SK-N-SH (cell line): ENCODE data around the gene BAIAP2L2. TPM values are rescaled to one million over a fixed set of nuclear protein-coding genes. Genes with fewer than 3 reads are reported as not detected.

Experiments
- CTCF ChIA-PET: fragments of 300-600, 350-600 bp; formaldehyde crosslinking; extraction: SDS; loops from one replicate; lab custom pipeline; 2021; lab: Yijun Ruan, JAX
- POLR2A ChIA-PET: fragments of 350-600 bp; sonication (Branson Sonifier 250); formaldehyde crosslinking; extraction: SDS; loops from one replicate; lab custom pipeline; 2020; ENCODE audit warnings: antibody characterized with exemption, inconsistent platforms; lab: Yijun Ruan, JAX
- DNase-seq: peaks from one replicate; pipeline ENCODE4 v3.0.0; 2012
- H2AFZ ChIP-seq: fragments of 200-600 bp; sonication (generic); 2 replicates; pipeline ENCODE4 v1.8.1; 2016; ENCODE audit warnings: antibody characterized with exemption, mild to moderate bottlenecking, low read depth
- H3F3A ChIP-seq: fragments of 200-600 bp; sonication (generic); replicated peaks from 2 replicates; pipeline ENCODE3; 2016; ENCODE audit warnings: antibody characterized with exemption, mild to moderate bottlenecking; ENCODE audit not compliant: insufficient read depth
- H3K27ac ChIP-seq, 2 experiments: fragments of 200-500 bp in 1 of 2; fragments of 200-600 bp in 1 of 2; sonication (Bioruptor generic) in 1 of 2; sonication (generic), shearing (Covaris generic) in 1 of 2; 2 replicates each; pipeline versions ENCODE4 v1.5.1 to v1.6.1; 2014 to 2016; ENCODE audit warnings: low read depth in 2 of 2, inconsistent platforms in 1 of 2, low read length in 1 of 2, mild to moderate bottlenecking in 1 of 2, mixed read lengths in 1 of 2
- H3K27me3 ChIP-seq: fragments of 200-600 bp; sonication (generic), shearing (Covaris generic); 2 replicates; pipeline ENCODE4 v1.6.1; 2016; ENCODE audit warnings: mixed run types; ENCODE audit not compliant: insufficient read depth
- H3K36me3 ChIP-seq, 2 experiments: fragments of 200-500 bp in 1 of 2; fragments of 200-600 bp in 1 of 2; sonication (Bioruptor generic) in 1 of 2; sonication (generic) in 1 of 2; replicated peaks in 1 of 2; 2 replicates each; pipeline versions ENCODE3 to v1.5.1; 2014 to 2016; ENCODE audit warnings: low read length in 1 of 2, mild to moderate bottlenecking in 1 of 2; ENCODE audit not compliant: insufficient read depth in 2 of 2, control insufficient read depth in 1 of 2
- H3K4me1 ChIP-seq, 2 experiments: fragments of 200-500 bp in 1 of 2; fragments of 200-600 bp in 1 of 2; sonication (Bioruptor generic) in 1 of 2; sonication (generic), shearing (Covaris generic) in 1 of 2; 2 replicates each; pipeline versions ENCODE4 v1.5.1 to v1.6.1; 2014 to 2016; ENCODE audit warnings: low read depth in 1 of 2, low read length in 1 of 2, mixed run types in 1 of 2; ENCODE audit not compliant: insufficient read depth in 2 of 2, control insufficient read depth in 1 of 2
- H3K4me2 ChIP-seq: fragments of 200-600 bp; sonication (generic), shearing (Covaris generic); 2 replicates; pipeline ENCODE4 v1.6.1; 2017; ENCODE audit warnings: mixed run types
- H3K4me3 ChIP-seq, 2 experiments: fragments of 200-500 bp in 1 of 2; fragments of 200-600 bp in 1 of 2; sonication (Bioruptor generic) in 1 of 2; sonication (generic), shearing (Covaris generic) in 1 of 2; 2 replicates each; pipeline versions ENCODE4 v1.5.1 to v1.8.1; 2014 to 2016; ENCODE audit warnings: low read depth in 2 of 2, inconsistent platforms in 1 of 2, low read length in 1 of 2, mild to moderate bottlenecking in 1 of 2, mixed read lengths in 1 of 2, moderate library complexity in 1 of 2
- H3K79me2 ChIP-seq: fragments of 200-600 bp; sonication (generic); 2 replicates; pipeline ENCODE4 v1.8.1; 2017; ENCODE audit warnings: mild to moderate bottlenecking; ENCODE audit not compliant: insufficient read depth
- H3K9ac ChIP-seq: fragments of 200-600 bp; sonication (generic); 2 replicates; pipeline ENCODE4 v1.6.1; 2017; ENCODE audit warnings: mixed run types
- H3K9me2 ChIP-seq: fragments of 200-600 bp; sonication (generic); 2 replicates; pipeline ENCODE4 v1.6.1; 2017; ENCODE audit warnings: mixed run types
- H3K9me3 ChIP-seq: fragments of 200-600 bp; sonication (generic); 2 replicates; pipeline ENCODE4 v1.6.1; 2017; ENCODE audit warnings: mixed run types, mild to moderate bottlenecking, moderate library complexity
- H4K20me1 ChIP-seq: fragments of 200-600 bp; sonication (generic); 2 replicates; pipeline ENCODE4 v1.6.1; 2017; ENCODE audit warnings: mild to moderate bottlenecking, mixed run types; ENCODE audit not compliant: insufficient read depth
- CTCF ChIP-seq: fragments of 200-600 bp; sonication (generic); IDR thresholded peaks from 2 replicates; pipeline ENCODE4 v1.6.1; 2017; ENCODE audit warnings: antibody characterized with exemption, mild to moderate bottlenecking, moderate library complexity
- ELF1 ChIP-seq: IDR thresholded peaks from 2 replicates; pipeline ENCODE4 v1.4.0; 2012
- FOXJ3 ChIP-seq: sonication (generic); formaldehyde crosslinking; IDR thresholded peaks from 2 replicates; pipeline ENCODE4 v1.5.1; 2020; ENCODE audit warnings: mild to moderate bottlenecking, missing genetic modification reagents
- FOXM1 ChIP-seq: IDR thresholded peaks from 2 replicates; pipeline ENCODE4 v1.4.0; 2012; ENCODE audit warnings: low read depth, mild to moderate bottlenecking
- GABPA ChIP-seq: IDR thresholded peaks from 2 replicates; pipeline ENCODE4 v1.4.0; 2012; ENCODE audit warnings: low read depth, mild to moderate bottlenecking
- GATA2 ChIP-seq: sonication (generic); formaldehyde crosslinking; IDR thresholded peaks from 2 replicates; pipeline ENCODE4 v1.5.0; 2020; ENCODE audit warnings: mild to moderate bottlenecking, missing genetic modification reagents
- MAX ChIP-seq: IDR thresholded peaks from 2 replicates; pipeline ENCODE4 v1.4.0; 2012; ENCODE audit warnings: low read depth
- MEF2A ChIP-seq: IDR thresholded peaks from 2 replicates; pipeline ENCODE4 v1.4.0; 2012; ENCODE audit warnings: low read depth, borderline replicate concordance
- MXI1 ChIP-seq: IDR thresholded peaks from 2 replicates; pipeline ENCODE4 v1.6.1; 2012; ENCODE audit warnings: mild to moderate bottlenecking, low read depth, low read length, improper control_type of control experiment
- NFIC ChIP-seq: IDR thresholded peaks from 2 replicates; pipeline ENCODE4 v1.4.0; 2012; ENCODE audit warnings: borderline replicate concordance
- PBX3 ChIP-seq: IDR thresholded peaks from 2 replicates; pipeline ENCODE4; 2012
- RCOR1 ChIP-seq: fragments of 150-350 bp; IDR thresholded peaks from 2 replicates; pipeline ENCODE4 v1.6.1; 2017; ENCODE audit warnings: antibody characterized with exemption, low read length
- RXRA ChIP-seq: IDR thresholded peaks from 2 replicates; pipeline ENCODE4 v1.4.0; 2012; ENCODE audit warnings: low read depth, mild to moderate bottlenecking, borderline replicate concordance
- SMC3 ChIP-seq: IDR thresholded peaks from 2 replicates; pipeline ENCODE4 v1.6.1; 2012; ENCODE audit warnings: low read depth, low read length, improper control_type of control experiment
- TEAD4 ChIP-seq: IDR thresholded peaks from 2 replicates; pipeline ENCODE4 v1.4.0; 2012; ENCODE audit warnings: mild to moderate bottlenecking, borderline replicate concordance; ENCODE audit not compliant: insufficient read depth
- USF1 ChIP-seq: IDR thresholded peaks from 2 replicates; pipeline ENCODE4 v1.4.0; 2012; ENCODE audit warnings: low read depth, borderline replicate concordance
- USF2 ChIP-seq: fragments of 150-350 bp; IDR thresholded peaks from 2 replicates; pipeline ENCODE4 v1.6.1; 2017; ENCODE audit warnings: antibody characterized with exemption, low read length, low read depth, borderline replicate concordance
- YY1 ChIP-seq: IDR thresholded peaks from 2 replicates; pipeline ENCODE4 v1.4.0; 2012; ENCODE audit warnings: low read depth, mild to moderate bottlenecking
- ZBTB33 ChIP-seq: IDR thresholded peaks from 2 replicates; pipeline ENCODE4 v1.4.0; 2012; ENCODE audit warnings: low read depth, borderline replicate concordance
- WGBS: methylation state at CpG from one replicate; pipeline ENCODE4 v1.1.6; 2017; ENCODE audit warnings: low lambda C conversion rate; 5-methylcytosine and 5-hydroxymethylcytosine counted together
- polyA plus RNA-seq, 3 experiments: library from polyadenylated mRNA; depleted of rRNA; stranded (reverse); fragments of >200 nt; gene quantifications; 2 replicates each; pipeline ENCODE4 v1.2.3, GENCODE V29; 2012

The BAIAP2L2 gene
- polyA plus RNA-seq, 1 of the 3 experiments (the other 2 are of a cell fraction) = 0.16 TPM

- no peak overlapping the region for H3K4me3 ChIP-seq
- ChIA-PET CTCF (interaction anchor here (1.1 kb wide), 1 partner anchor 24 kb away, joined by 3 read pairs; no protein-coding TSS in a partner anchor), POLR2A (no interaction called here)
- no peak overlapping the region for H2AFZ ChIP-seq
- H3F3A ChIP-seq = no peaks in the 10 kb centered on the region
- TF ChIP-seq GATA2 (no peak), ELF1 (no peak), FOXM1 (no peak), SMC3 (no peak), ZBTB33 (no peak), NFIC (no peak), USF1 (no peak), MEF2A (no peak)
- no peaks in the 10 kb centered on the region for H3K9me2 ChIP-seq
- H3K4me2 ChIP-seq = no peak overlapping the region
- WGBS = 93% methylated on average over 4 of the region's 5 CpGs
- H4K20me1 ChIP-seq = no peaks in the 10 kb centered on the region
- no peaks in the 10 kb centered on the region for H3K36me3 ChIP-seq
- H3K27me3 ChIP-seq = no peaks in the 10 kb centered on the region
- H3K9ac ChIP-seq = no peak overlapping the region
- no peaks in the 10 kb centered on the region for H3K9me3 ChIP-seq
- H3K27ac ChIP-seq = no peak overlapping the region
- H3K79me2 ChIP-seq = no peaks in the 10 kb centered on the region
- H3K4me1 ChIP-seq = peaks cover 0 to 4% of the 10 kb centered on the region in 2 experiments; a peak in 1 of 4 replicates
- no peak for DNase-seq
These were observed 28.5 kb upstream of the BAIAP2L2 start for GRCh38 chr22:38138961-38139360.

GRCh38 chr22:38137876-38138687 lies 27.6 kb upstream of the BAIAP2L2 start:
- 69% methylated on average over 4 of the region's 9 CpGs for WGBS
- Histone ChIP-seq H3K36me3 (no peaks in the 10 kb centered on the region), H3K9me2 (no peaks in the 10 kb centered on the region), H3K27me3 (no peaks in the 10 kb centered on the region), H4K20me1 (no peaks in the 10 kb centered on the region), H3K9me3 (no peaks in the 10 kb centered on the region), H2AFZ (no peak overlapping the region), H3K4me3 (no peak overlapping the region), H3F3A (no peaks in the 10 kb centered on the region), H3K4me2 (no peak overlapping the region), H3K27ac (no peak overlapping the region), H3K4me1 (peaks cover 0 to 2% of the 10 kb centered on the region in 2 experiments; a peak in 1 of 4 replicates), H3K9ac (no peak overlapping the region), H3K79me2 (no peaks in the 10 kb centered on the region)
- DNase-seq = no peak
- ChIA-PET CTCF (interaction anchor here (1.9 kb wide), 1 partner anchor 23 kb away, joined by 9 read pairs; no protein-coding TSS in a partner anchor), POLR2A (no interaction called here)
- TF ChIP-seq FOXJ3 (no peak), USF2 (no peak), MEF2A (no peak), YY1 (no peak), MAX (no peak), ELF1 (no peak), GATA2 (no peak), TEAD4 (no peak), RCOR1 (no peak), GABPA (no peak), NFIC (no peak), PBX3 (no peak), MXI1 (no peak), RXRA (no peak), CTCF (no peak)
